ENCODE results near the gene PAX2.

The PAX2 gene

GRCh38 chr10:100858747-100859483 lies 113.5 kb downstream of the PAX2 start:
- no peak for DNase-seq

- DNase-seq, result no peak
Measured at GRCh38 chr10:100859484-100859763, 114.0 kb downstream of the PAX2 start.

DNA sequence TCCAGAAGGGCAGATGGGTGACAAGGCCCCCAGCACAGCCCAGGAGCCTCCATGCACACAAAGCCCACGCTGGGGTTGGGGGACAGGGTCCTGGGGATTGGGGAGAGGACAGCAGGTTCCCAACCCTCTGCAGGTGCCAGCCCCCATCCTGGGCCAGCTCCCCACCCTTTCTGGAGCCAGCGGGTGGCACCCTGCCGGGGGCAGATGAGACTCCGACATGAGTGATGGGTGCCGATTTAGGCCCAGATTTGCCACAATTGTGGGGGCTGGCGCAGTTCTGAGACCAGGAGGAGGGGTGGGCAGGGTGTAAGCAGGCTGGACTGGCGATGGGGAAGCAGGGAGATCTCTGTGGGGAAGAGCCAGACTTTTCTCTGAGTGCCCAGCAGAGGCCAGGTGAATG lies 118.1 kb downstream of the PAX2 start:
- no peak for DNase-seq

DNA sequence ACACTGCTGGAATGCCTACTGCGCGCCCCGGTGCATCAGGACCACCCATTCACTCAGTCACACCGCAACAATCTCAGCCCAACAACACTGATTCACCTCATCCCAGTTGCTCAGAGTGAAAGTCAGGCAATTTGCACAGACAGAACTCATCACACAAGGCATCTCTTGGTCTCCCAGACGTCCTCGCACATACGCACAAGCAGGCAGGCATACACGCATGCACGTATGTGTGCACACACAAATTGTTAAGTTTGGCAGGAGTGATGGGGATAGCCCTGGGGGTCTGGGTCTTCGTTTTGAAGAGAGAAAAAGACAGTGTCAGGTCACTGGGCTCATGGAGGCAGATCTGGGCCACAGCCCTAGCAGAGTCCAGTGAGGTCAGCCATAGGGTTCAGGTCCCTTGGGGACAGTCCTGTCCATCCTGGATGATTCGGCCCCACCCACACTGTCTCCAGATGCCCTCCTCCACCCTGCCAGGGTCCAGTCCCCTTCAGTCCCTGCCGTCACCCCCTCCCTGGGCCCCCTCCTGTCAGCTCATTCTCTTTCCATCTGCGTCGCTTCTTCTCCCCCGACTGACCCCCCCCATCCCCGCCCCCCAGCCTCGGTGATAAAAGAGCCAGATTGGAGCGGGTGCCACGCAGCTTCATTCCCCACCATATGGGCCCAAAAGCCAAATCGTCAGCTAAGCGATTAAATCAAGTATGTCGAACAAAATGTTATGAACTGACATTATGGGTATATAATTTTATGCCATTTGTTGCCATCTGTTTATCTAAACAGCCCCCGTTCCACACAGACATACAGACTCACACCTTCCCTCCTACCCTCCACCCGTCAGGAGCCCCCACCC lies 118.9 kb downstream of the PAX2 start:
- DNase-seq, result no peak

DNA sequence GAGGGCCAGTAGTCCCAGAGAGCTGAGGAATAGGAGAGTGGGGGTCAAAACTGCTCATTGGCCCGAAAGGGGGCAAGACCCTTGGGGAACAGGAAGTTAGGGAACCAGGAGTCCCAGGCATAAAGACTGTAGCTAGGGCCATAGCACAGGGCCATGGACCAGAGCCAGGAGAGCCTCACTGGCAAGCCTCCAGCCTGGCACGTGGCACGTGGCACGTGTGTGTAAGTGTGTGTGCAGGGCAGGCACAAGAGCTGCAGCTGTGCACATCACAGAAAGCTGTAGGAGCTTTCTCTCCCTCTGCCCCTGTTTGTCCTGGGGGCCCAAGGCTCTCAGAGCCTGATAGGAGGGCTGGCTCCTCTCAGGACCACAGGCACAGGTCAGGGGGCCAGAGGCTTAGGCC lies 119.6 kb downstream of the PAX2 start:
- no peak for DNase-seq

DNA sequence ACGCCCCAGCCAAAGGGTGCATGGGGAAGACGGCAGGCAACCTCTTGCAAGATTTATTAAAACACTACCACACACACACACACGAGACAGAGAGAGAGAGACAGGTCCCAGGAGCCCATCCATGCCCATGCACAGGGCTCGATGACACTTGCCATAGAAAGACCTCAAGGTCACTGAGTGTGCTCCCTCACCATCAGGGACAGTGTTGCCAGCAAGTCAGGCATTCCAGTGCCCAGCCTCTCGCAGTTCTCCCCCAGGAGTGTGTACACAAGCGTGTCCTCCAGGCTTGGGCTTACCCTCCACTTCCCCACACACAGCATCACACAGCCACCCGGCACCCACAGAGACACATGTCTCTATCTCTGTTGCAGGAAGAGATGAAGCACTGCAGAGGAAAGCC lies 120.6 kb downstream of the PAX2 start:
- DNase-seq, result no peak

GRCh38 chr10:100866575-100867098 lies 121.3 kb downstream of the PAX2 start:
- no peak for DNase-seq

- no peak for DNase-seq
Measured at GRCh38 chr10:100867261-100867963, 122.0 kb downstream of the PAX2 start.

GRCh38 chr10:100868382-100868781 lies 123.0 kb downstream of the PAX2 start:
- DNase-seq, result no peak

DNA sequence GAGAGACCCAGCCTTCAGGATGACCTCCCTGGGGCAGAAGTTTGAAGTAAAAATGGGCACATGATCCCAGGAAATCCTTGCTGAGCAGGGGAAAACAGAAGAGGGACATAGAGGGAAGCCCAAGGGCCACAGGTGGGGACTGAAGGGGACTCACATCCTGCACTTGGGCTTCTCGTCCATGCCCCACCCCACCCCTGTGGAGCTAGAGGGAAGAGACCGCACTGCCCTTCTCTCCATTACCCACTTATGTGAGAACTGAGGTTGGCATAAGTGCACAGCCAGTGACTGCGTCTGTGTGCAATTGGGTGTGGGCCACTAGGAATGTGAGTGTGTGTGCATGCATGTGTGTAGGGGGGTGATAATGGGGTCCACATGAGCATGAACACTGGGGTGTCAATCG lies 124.0 kb downstream of the PAX2 start:
- DNase-seq, result no peak

DNA sequence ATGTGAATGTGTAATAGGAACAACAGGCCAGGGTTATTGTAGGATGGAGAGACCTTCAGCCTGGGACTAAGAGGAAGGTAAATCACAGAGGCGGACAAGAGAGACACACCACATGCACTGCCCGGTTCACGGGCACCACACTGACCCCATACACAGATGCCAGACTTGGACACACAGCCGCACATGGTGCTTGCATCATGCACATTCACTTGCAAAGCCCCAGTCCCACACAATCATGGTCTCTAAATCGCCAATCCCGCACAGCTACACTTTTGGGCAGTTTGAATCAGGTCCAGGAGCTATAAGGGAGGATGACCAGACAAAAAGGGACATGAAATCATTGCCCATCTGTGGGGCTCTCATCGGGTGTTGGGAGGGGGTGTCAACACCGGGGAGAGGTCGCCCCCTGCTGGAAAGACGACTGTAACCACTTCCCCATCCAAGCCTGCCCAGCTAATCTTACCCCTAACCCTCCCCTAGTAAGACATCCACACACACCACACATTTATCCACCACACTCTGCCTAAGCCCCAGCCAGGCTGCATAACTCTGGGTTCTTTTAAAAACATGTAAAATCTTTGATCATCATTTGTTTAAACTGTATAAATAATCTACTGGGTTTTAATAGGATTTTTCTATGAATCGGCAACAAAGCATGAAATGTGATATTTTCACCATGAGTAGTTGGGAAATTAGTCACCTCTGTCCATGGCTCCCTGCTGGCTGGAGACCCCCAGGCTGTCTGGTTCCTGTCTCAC lies 126.8 kb downstream of the PAX2 start:
- DNase-seq, result peak; percentile 41 to 71 (median 54)

- DNase-seq, result no peak
Measured at GRCh38 chr10:100873146-100873826, 127.9 kb downstream of the PAX2 start.

DNA sequence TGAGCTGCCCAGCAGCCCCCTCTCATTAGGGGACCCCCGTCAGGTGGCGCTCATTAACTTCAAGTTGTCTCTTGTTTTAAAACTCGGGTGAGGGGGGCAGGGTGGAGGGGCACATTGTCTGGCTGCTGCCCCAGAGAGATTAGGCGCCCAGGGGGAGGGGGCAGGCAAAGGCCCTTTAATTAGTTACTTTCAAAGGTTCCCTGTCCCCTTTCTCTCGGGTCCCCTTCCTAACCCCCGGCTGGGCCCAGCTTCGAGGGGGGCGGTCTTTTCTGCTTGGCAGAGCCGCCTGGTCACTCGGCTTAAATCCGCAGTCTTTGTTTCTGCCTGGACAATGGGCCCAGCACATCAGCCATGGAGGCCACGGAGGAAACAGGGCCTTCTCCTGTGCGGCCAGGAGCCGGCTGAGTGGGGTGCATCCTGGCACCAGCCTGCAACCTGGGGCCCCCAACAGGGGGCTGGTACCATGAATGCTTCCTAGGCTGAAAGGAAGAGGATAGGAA lies 128.5 kb downstream of the PAX2 start:
- DNase-seq, result no peak

DNA sequence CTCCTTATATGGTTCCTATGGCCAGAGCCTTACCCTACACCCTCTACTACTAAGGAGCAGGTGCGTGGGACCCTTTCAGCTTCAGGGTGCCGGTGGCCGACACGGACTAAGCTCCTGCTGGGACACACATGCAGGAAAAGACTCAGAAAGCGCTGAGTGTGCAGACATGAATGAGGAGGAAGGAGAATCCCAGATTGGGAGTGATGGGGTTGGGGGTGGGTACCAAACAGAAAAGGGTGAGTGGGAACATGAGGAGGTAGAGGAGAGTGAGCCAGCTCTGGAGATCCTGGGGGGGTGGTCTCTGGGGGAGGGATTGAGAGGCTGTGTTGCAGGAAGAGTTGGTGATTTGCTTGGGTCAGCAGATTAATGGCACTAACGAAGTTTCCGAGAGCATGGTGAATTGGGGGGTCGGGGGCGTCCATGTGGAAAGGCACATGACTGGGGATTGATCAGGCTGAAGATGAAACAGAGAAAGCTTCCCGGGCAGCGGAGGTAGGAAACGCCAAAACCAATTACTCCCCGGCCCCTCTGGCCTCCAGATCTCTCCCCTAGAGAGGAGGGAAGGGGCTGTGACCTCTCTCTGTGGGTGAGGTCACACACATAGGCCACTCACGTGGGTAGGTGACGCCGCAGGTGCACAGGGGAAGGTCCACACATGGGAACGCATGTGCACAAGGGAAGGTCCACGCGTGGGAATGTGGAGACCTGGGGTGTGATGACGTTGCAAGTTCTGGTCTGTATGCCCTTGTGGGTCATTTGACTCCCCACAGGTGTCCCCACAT lies 129.5 kb downstream of the PAX2 start:
- no peak for DNase-seq

DNA sequence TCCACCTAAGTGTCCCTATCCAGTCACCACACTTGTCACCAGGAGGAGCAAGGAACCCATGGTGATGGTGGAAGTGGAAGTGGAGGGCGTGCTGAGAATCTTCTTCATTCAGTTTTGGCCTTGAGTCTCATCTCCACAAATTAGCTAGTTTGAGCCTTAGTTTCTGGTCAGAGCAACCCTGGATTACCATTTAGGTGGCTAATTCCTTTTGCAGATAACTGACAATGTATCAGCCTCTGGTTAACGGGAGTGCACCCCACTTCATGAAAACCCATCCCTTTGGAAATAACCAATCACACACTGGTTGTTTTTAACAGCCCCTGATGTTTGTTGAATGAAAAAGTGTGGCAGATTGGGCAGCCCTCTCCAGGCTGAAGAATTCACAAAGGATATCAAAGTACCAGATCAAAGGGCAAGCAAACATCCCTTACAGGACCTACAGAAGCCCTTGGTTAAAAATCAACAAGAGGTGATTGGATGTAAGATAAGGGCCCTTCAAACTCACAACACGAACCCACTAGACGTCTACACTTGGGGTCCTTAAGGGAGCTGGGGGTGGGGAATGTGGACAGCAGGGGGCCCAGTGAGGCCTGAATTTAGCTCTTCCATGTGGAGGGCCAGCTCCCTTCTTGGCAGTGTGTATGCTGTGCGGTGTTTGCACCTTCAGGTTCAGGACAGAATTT lies 130.2 kb downstream of the PAX2 start:
- DNase-seq, result no peak

DNA sequence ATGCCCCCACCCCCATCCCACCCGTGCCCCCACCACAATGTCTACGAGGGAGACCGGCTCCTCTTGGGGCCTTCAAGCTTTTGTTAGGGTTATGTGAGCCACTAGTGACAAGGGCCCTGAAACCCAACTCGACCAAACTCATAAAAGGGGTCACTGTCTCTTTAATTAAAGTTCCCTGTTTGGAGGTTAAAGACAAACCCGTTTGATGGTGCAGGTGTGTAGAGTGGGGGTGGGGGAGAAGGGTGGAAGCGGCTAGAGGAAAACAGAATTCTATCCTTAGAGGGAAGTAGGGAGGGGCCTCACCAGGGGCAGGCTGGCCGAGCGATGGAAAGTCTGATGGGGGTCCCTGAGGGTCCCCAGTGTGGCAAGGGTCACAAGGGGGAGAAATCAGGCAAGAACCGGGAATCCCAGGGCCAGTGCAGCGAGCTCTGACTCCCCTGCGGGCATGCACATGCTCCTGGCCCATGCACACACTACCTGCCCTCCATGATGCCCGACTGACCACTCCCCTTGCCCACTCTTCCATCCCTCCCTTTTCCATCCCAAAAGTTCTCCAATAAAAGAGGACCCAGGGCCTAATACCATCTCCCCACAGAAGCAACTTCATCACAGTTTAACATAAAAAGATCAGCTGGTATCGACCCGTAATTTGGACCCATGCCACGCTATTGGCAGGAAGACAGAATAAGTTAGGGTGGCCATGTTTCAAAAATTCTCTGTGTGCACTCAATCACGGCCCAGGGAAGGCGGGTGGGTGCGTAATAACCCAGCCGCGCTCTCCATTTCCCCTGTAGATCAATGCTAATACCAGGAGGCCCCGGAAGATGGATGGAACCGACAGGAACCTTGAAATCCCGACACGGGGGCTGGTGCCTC lies 131.4 kb downstream of the PAX2 start:
- no peak for DNase-seq

DNA sequence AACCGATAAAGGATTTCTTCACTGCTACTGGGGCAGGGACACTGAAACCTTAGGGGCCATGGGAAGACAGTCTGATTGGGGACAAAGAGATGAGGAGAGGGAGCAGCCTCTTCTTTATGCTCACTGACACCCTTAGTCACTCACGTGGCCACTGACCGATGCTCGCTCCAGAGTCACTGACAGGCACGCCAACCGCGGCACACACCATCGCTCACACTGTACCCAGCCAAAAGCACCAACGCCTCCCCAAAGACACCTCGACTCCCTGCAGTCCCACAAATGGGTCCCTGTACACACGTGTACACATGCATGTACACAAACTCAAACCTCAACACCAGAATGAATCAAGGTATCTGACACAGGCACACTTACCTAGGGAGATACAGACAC lies 132.1 kb downstream of the PAX2 start:
- DNase-seq, result no peak

DNA sequence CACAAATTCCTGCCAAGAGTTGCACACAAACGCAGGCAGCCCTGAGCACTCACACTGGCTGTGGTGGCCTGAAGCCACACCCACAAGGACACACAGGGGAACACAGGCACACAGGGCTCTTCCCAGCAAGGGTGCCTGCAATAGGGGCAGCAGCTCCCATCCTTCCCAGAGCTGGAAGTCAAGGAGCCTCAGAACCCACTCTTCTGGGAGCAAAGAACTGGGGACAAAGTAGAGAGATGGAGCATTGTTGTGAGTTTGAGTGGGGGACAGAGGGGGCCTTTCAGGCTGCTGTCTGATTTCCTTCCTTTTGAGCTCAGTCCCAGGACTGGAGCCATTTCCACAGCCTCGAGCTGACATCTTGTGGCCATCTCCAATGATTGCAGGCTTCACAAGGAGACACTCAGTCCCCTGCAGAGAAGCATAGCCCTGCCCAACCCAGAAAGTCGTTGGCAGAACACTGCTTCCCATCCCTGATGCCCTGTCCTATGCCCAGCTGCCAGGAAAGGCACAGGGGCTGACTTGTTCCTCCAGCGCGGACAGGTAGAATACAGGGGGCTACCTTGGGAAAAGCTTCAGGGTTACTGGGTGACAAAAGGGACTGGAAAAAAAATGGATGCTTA lies 133.0 kb downstream of the PAX2 start:
- DNase-seq, result peak; percentile 47 to 67 (median 64)
